Measurements from ENCODE around the gene CFB. TPM values are rescaled to one million over a fixed set of nuclear protein-coding genes. Genes with fewer than 3 reads are reported as not detected.
A peak's percentile ranks its signal among the peaks of the same experiment; 100 is the strongest.

The CFB gene
- total and polyA plus RNA-seq, 9 of the 15 experiments (the other 6 are each of a cell fraction or from before 2014, with no cell fraction given) = 0.08 to 0.91 (median 0.22) TPM; not detected in 4

GRCh38 chr6:31930962-31931361 lies 14.9 kb upstream of the CFB start:
- no peak overlapping the region for H3K9ac ChIP-seq (ENCODE audit: insufficient read depth in 1 of 2, low read depth in 2 of 2, low read length in 2 of 2)
- ChIA-PET CTCF (ENCODE audit: low intra/inter-chr PET ratio) (no interaction called here), POLR2A (interaction anchor here (1.1 kb wide), 1 partner anchor 247 kb away, joined by 3 read pairs; no protein-coding TSS in a partner anchor)
- no peak for DNase-seq (ENCODE audit: extremely low read depth in 1 of 4, low spot score in 3 of 4)
- no peak for ATAC-seq
- no peak overlapping the region for H2AFZ ChIP-seq (ENCODE audit: low read depth, low read length)
- no peaks in the 10 kb centered on the region for H3K79me2 ChIP-seq (ENCODE audit: control insufficient read depth, insufficient read depth, low read length)
- H3K9me1 ChIP-seq (ENCODE audit: control insufficient read depth, insufficient read depth, low read length) = no peaks in the 10 kb centered on the region
- no peak overlapping the region for H3K4me2 ChIP-seq (ENCODE audit: insufficient read depth, low read length)
- in situ Hi-C loops (cut with MboI) = no loop called here
- H4K20me1 ChIP-seq (replicated peaks; ENCODE audit: control insufficient read depth, insufficient read depth, low read length) = no peaks in the 10 kb centered on the region
- no peak overlapping the region for H3K4me3 ChIP-seq
- no TSS peak for BruUV-seq (replicated peaks)
- 94% methylated on average over 1 of the region's 1 CpG for WGBS (ENCODE audit: insufficient coverage, low coverage, missing lambda C conversion rate)
- intact Hi-C loops (cut with micrococcal nuclease) = no loop called here
- no peak for FAIRE-seq
- no peaks in the 10 kb centered on the region for H3K36me3 ChIP-seq (ENCODE audit: control insufficient read depth, insufficient read depth, low read length)
- H3K9me3 ChIP-seq (replicated peaks; ENCODE audit: control insufficient read depth, insufficient read depth, low read depth, low read length) = peaks cover 2% of the 10 kb centered on the region; the same call in 1 of the 2 replicates
- TF ChIP-seq CEBPZ (IDR thresholded peaks at IDR 0.05; ENCODE audit: borderline replicate concordance, low read depth, low read length) (no peak), REST (IDR thresholded peaks at IDR 0.05; ENCODE audit: borderline replicate concordance) (no peak), REST (CRISPR knock-in tag; IDR thresholded peaks at IDR 0.05; ENCODE audit: low read depth) (no peak), BCOR (IDR thresholded peaks at IDR 0.05) (peak; percentile 51), KDM1A (IDR thresholded peaks at IDR 0.05) (peak in 1 of 2 experiments; percentile 29; a peak in 1 of 4 replicates), ZNF24 (IDR thresholded peaks at IDR 0.05) (no peak), ZNF146 (CRISPR knock-in tag; IDR thresholded peaks at IDR 0.05; ENCODE audit: unreplicated experiment) (peak; percentile 66), TCF15 (CRISPR knock-in tag; IDR thresholded peaks at IDR 0.05) (no peak)
- H3K27me3 ChIP-seq (ENCODE audit: control insufficient read depth in 2 of 2, insufficient read depth in 2 of 2, low read length in 2 of 2) = peaks cover 8 to 12% of the 10 kb centered on the region in 2 experiments; a peak in 2 of 5 replicates
- H3K4me1 ChIP-seq (replicated peaks in 1 of 2; ENCODE audit: control insufficient read depth in 2 of 2, insufficient read depth in 2 of 2, low read length in 2 of 2) = peaks cover 6 to 13% of the 10 kb centered on the region in 2 experiments; a peak in 4 of 5 replicates
- no peak overlapping the region for H3K27ac ChIP-seq (ENCODE audit: extremely low read depth, low read depth, low read length)
